GM06990 (cell line): Measurements from ENCODE around the gene FRY.

Experiments used
- DNase-seq: peaks from one replicate; pipeline ENCODE4 v3.0.0-alpha.2; 2011; ENCODE audit not compliant: insufficient read length; ENCODE audit errors: extremely low read depth
- H3K27me3 ChIP-seq: replicated peaks from 2 replicates; pipeline ENCODE4 v1.6.0; 2011; ENCODE audit warnings: low read length; ENCODE audit not compliant: control insufficient read depth, insufficient read depth
- H3K36me3 ChIP-seq: 2 replicates; pipeline ENCODE4 v1.5.1; 2011; ENCODE audit warnings: low read length; ENCODE audit not compliant: control insufficient read depth, insufficient read depth
- H3K4me3 ChIP-seq: replicated peaks from 2 replicates; pipeline ENCODE4 v1.5.1; 2011; ENCODE audit warnings: low read depth, mild to moderate bottlenecking, control low read depth, low read length
- CTCF ChIP-seq: IDR thresholded peaks from 2 replicates; pipeline ENCODE4 v1.5.1; 2011; ENCODE audit warnings: low read length, control low read depth, mild to moderate bottlenecking, inconsistent platforms; ENCODE audit not compliant: insufficient read depth, poor library complexity, severe bottlenecking

FRY gene

GRCh38 chr13:32024750-32025149 lies 6.8 kb upstream of the FRY start:
- H3K36me3 ChIP-seq: no peaks in the 10 kb centered on the region
- TF ChIP-seq CTCF: no peak
- H3K4me3 ChIP-seq: no peak overlapping the region
- DNase-seq: no peak
- H3K27me3 ChIP-seq: no peaks in the 10 kb centered on the region

DNA sequence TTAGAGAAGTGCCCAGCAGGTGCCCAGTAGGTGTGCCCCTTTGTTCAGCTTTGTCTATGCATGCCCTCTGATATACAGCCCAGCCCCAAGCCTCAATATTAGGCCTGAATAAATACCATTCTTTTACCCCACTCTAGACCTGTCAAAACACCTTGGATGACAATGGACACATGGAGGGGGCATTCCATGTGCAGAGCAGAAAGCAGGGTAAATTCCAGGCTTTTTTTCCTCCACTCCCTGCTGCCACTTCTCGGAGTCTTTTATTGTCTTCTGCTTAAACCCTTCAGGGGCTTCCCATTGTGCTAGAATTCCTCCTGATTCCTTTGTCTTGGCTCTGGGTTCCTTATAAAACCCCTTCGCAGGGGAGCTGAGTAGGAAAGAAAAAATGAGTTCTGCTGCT lies 5.8 kb upstream of the FRY start:
- no peak for TF ChIP-seq CTCF
- DNase-seq: no peak
- H3K27me3 ChIP-seq: no peaks in the 10 kb centered on the region

DNA sequence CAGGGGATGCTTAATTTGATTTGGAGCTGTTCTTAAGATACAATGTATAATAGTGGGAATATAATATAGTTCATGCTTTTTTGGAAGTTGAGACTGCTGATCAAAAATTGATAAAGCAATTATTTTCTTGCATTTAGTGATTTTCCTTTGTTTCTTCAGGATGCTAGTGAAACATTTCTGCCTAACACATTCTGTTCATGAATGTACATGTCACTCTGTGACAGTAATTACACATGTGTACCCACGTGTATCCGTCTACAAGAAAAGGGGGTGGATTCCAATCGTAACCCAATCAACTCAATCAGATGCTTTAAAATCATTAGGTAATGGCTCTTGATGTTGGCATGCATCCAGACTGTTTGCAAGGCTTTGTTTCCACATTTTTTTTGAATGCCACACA lies 5.0 kb upstream of the FRY start:
- no peaks in the 10 kb centered on the region for H3K36me3 ChIP-seq
- no peak for TF ChIP-seq CTCF
- H3K4me3 ChIP-seq: no peak overlapping the region
- no peak for DNase-seq
- no peaks in the 10 kb centered on the region for H3K27me3 ChIP-seq

More for the DNA sequence above, 5.8 kb upstream of the FRY start:
- Histone ChIP-seq H3K4me3 (no peak overlapping the region), H3K36me3 (no peaks in the 10 kb centered on the region)

- DNase-seq: no peak
- no peaks in the 10 kb centered on the region for H3K27me3 ChIP-seq
Observed at GRCh38 chr13:32028711-32029110, 2.9 kb upstream of the FRY start.

DNA sequence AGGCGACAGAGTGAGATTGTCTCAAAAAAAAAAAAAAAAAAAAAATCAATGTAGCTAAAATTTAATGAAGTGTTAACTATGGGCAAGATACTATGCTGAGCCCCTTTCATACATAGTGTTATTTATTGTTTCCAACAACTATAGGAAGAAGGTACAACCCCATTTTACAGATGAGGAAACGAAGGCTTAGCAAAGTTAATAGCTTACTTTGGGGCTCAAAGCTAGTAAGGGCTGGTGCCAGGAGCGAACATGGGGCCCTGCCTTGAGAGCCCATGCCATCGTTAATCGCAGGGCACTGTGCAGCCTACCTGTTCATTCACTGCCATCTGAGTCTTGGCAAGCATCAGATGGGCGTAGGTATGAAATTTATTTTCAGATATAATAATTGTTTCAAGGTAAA lies 1.9 kb upstream of the FRY start:
- no peak for TF ChIP-seq CTCF
- no peak for DNase-seq
- no peak overlapping the region for H3K4me3 ChIP-seq
- H3K27me3 ChIP-seq: no peaks in the 10 kb centered on the region
- no peaks in the 10 kb centered on the region for H3K36me3 ChIP-seq

More at GRCh38 chr13:32028711-32029110, 2.9 kb upstream of the FRY start:
- no peak for TF ChIP-seq CTCF
- Histone ChIP-seq H3K4me3 (no peak overlapping the region), H3K36me3 (no peaks in the 10 kb centered on the region)

- no peak for TF ChIP-seq CTCF
- H3K4me3 ChIP-seq: peak overlapping the region; percentile 67
Observed at GRCh38 chr13:32031815-32032370, 319 bp downstream of the FRY start.

More at GRCh38 chr13:32031815-32032370, 319 bp downstream of the FRY start:
- Histone ChIP-seq H3K27me3 (no peaks in the 10 kb centered on the region), H3K36me3 (no peaks in the 10 kb centered on the region)
- DNase-seq: no peak
